Right atrium auricular region (tissue), 2 donors: ENCODE results near the gene KMT2E. TPM values are rescaled to one million over a fixed set of nuclear protein-coding genes. Genes with fewer than 3 reads are reported as not detected.

Experiments
- DNase-seq: peaks from one replicate; pipeline ENCODE4 v3.0.0-alpha.2; 2019; ENCODE audit warnings: low spot score
- H3K27ac ChIP-seq, 2 donors: fragments of 200-600 bp; sonication (generic); 1 replicate in 1 of 2; 2 replicates in 1 of 2; pipeline ENCODE4 v1.5.1; 2016 to 2019
- H3K27me3 ChIP-seq, 2 donors: fragments of 200-600 bp; sonication (generic); one replicate each; pipeline versions ENCODE4 v1.5.1 to v1.6.0; 2017 to 2019
- H3K36me3 ChIP-seq: fragments of 200-600 bp; sonication (generic); one replicate; pipeline ENCODE4 v1.5.1; 2016
- H3K4me1 ChIP-seq, 2 donors: fragments of 200-600 bp; sonication (generic); one replicate each; pipeline versions ENCODE4 v1.5.1 to v1.6.0; 2017 to 2019
- H3K4me3 ChIP-seq, 2 donors: fragments of 200-600 bp; sonication (generic); 1 replicate in 1 of 2; 2 replicates in 1 of 2; pipeline ENCODE4 v1.5.1; 2017 to 2019; ENCODE audit warnings: mild to moderate bottlenecking in 1 of 2, moderate library complexity in 1 of 2
- H3K9me3 ChIP-seq, 2 donors: fragments of 200-600 bp; sonication (generic); one replicate each; pipeline ENCODE4 v1.5.1; 2019
- total RNA-seq, 2 donors: library from RNA; depleted of rRNA; stranded (reverse); fragments of >200 nt; gene quantifications; one replicate each; pipeline ENCODE4 v1.1.0, GENCODE V29; 2016
- TF ChIP-seq, protein P1 (sequence below), 2 donors: fragments of 200-600 bp; sonication (generic); IDR thresholded peaks; one replicate each; pipeline ENCODE4 v1.5.1; 2019; ENCODE audit warnings: antibody characterized with exemption in 2 of 2

Gene KMT2E
- total RNA-seq, 2 donors from 2014 or later = 51.4 to 81.3 TPM

DNA sequence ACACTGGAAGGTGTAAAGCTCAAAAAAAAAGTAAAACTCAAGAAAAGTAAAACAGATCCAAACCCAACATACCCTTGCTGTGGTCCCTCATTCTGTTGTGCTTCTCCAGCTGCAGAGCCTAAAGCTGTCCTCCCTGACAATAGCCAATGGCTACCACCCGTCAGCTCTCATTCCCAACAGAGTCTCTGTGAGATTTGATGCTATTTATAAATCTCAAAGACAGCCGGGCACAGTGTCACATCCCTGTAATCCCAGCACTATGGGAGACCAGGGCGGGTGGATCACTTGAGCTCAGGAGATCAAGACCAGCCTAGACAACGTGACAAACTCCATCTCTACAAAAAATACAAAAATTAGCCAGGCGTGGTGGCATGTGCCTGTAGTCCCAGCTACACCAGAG, 116.0 kb downstream of the KMT2E start:
- peaks cover 16% of the 10 kb centered on the region for H3K36me3 ChIP-seq
- TF ChIP-seq, protein P1, sequence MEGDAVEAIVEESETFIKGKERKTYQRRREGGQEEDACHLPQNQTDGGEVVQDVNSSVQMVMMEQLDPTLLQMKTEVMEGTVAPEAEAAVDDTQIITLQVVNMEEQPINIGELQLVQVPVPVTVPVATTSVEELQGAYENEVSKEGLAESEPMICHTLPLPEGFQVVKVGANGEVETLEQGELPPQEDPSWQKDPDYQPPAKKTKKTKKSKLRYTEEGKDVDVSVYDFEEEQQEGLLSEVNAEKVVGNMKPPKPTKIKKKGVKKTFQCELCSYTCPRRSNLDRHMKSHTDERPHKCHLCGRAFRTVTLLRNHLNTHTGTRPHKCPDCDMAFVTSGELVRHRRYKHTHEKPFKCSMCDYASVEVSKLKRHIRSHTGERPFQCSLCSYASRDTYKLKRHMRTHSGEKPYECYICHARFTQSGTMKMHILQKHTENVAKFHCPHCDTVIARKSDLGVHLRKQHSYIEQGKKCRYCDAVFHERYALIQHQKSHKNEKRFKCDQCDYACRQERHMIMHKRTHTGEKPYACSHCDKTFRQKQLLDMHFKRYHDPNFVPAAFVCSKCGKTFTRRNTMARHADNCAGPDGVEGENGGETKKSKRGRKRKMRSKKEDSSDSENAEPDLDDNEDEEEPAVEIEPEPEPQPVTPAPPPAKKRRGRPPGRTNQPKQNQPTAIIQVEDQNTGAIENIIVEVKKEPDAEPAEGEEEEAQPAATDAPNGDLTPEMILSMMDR (IDR thresholded peaks at IDR 0.05) = no peak
- no peak for DNase-seq
- no peaks in the 10 kb centered on the region for H3K9me3 ChIP-seq
- H3K27ac ChIP-seq = no peak overlapping the region
- no peak overlapping the region for H3K4me3 ChIP-seq
- peaks cover 0 to 9% of the 10 kb centered on the region in 2 donors for H3K4me1 ChIP-seq
- H3K27me3 ChIP-seq = no peaks in the 10 kb centered on the region

DNA sequence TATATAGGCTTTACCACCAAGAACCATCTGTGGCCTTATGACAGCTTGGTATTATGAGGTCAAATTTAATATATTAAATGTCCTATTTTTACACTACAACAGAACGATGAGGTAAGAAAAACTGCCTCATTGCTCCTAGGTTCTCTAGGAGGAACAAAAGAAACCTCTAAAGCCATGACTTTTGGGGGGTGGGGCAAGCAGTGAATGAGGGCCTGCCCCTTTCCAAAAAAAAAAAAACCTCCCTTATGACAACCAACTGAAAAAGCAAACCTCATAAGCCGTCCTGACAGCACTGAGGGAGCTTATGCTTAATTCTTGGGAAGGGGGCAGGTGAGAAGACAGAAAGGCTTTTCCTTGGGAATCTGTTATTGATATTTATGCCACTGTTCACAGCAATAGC, 116.6 kb downstream of the KMT2E start:
- H3K4me1 ChIP-seq = peaks cover 0 to 9% of the 10 kb centered on the region in 2 donors
- no peaks in the 10 kb centered on the region for H3K9me3 ChIP-seq
- H3K27ac ChIP-seq = no peak overlapping the region
- H3K4me3 ChIP-seq = no peak overlapping the region
- H3K36me3 ChIP-seq = peaks cover 15% of the 10 kb centered on the region
- H3K27me3 ChIP-seq = no peaks in the 10 kb centered on the region
- TF ChIP-seq, protein P1 (IDR thresholded peaks at IDR 0.05) = no peak
- DNase-seq = no peak

DNA sequence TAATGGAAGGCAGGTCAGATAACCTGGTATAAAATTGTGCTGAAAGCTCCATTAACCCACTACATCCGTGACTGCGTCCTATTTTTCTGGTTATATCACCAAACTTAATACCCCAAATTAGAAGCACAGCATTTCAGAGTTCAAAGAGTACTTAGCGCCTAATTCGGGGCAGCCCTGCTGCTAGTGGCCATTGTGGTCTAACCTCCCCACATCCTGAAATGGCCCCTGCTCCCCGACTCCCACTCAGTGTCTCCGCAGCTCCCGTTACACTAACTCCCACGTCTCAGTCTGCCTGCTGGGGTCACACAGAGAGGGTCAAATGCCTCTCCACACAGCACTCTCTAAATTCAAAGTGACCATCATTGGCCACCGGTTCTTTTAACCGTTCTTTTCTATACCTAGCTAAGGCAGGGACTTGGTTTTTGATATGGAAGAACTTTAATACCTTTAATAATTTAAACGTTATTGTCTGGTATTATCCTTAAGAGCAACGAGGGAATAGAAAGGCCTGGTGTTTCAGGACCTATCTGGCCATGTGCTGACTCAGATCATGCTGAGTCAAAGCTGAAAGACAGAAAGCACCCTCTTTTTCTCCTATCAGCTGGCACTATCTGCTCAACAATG, 117.1 kb downstream of the KMT2E start:
- Histone ChIP-seq H3K27me3 (no peaks in the 10 kb centered on the region), H3K4me1 (peaks cover 0 to 11% of the 10 kb centered on the region in 2 donors), H3K27ac (no peak overlapping the region), H3K4me3 (no peak overlapping the region), H3K9me3 (no peaks in the 10 kb centered on the region), H3K36me3 (peaks cover 11% of the 10 kb centered on the region)
- DNase-seq = no peak
- TF ChIP-seq, protein P1 (IDR thresholded peaks at IDR 0.05) = no peak

DNA sequence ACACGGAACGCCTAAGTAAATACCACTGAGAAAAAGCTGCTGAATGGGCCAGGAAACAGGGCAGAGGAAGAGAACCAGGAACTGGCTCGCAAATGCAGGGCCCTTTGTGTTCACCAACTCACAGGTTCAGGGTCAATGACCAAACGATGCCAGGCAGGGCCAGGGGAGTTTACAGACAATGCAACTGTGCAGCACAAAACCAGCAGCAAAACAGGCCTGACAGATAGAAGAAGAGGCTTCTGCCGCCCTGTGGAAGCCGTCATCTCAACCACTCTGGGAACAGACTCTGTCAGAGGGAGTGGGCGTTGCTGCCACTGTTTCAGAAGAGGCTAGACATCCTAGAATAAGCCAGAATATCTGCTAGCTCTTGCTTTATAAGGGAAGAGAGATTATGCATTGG, 117.9 kb downstream of the KMT2E start:
- TF ChIP-seq, protein P1 (IDR thresholded peaks at IDR 0.05) = no peak
- Histone ChIP-seq H3K27me3 (no peaks in the 10 kb centered on the region), H3K27ac (no peak overlapping the region), H3K9me3 (no peaks in the 10 kb centered on the region), H3K36me3 (peaks cover 11% of the 10 kb centered on the region), H3K4me3 (no peak overlapping the region), H3K4me1 (peaks cover 0 to 19% of the 10 kb centered on the region in 2 donors)
- DNase-seq = no peak

DNA sequence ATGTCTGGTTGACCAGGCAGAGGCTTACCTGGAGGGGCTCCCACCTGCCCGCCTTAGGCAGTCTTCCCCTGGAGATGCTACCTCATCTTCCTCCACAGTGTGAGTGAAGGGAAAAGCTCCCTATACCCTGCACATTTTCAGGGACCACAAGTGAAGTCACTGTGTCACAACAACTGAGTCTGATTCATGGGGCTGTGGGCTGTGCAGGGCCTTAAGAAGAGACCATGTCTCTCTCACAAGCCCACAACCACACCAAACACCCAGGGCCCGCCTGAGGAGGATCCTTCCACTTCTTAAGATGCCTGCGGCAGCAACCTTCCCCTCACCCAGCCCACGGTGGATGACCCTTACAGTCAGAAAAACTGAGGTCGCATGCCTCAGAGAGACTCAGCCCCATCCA, 118.3 kb downstream of the KMT2E start:
- Histone ChIP-seq H3K27me3 (no peaks in the 10 kb centered on the region), H3K4me1 (peaks cover 0 to 22% of the 10 kb centered on the region in 2 donors), H3K36me3 (peaks cover 11% of the 10 kb centered on the region), H3K4me3 (no peak overlapping the region), H3K9me3 (no peaks in the 10 kb centered on the region), H3K27ac (no peak overlapping the region)
- TF ChIP-seq, protein P1 (IDR thresholded peaks at IDR 0.05) = no peak
- no peak for DNase-seq

DNA sequence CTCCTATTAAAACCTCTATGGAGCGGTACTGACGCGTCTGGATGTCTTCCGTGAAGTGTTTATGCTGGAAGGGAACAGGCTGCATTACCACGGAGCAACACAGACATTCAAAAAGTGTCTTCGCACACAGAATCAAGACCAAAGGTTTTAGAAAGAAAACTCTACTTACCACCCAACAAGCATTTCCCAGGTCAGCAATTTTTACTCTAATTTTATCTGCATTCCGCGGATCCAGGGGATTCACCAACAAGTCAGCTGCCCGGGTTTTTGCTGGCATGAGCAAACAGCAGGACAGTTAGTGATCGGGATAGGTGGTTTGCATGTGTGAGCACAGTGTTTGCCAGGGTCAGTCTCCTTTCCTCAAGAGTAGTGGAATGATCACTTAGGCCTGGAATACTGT, 118.8 kb downstream of the KMT2E start:
- Histone ChIP-seq H3K27me3 (no peaks in the 10 kb centered on the region), H3K4me3 (no peak overlapping the region), H3K4me1 (peaks cover 0 to 25% of the 10 kb centered on the region in 2 donors), H3K36me3 (peaks cover 11% of the 10 kb centered on the region), H3K27ac (no peak overlapping the region), H3K9me3 (no peaks in the 10 kb centered on the region)
- TF ChIP-seq, protein P1 (IDR thresholded peaks at IDR 0.05) = no peak
- no peak for DNase-seq
